GM12878 (cell line): ENCODE results near the gene CD34. TPM values are rescaled to one million over a fixed set of nuclear protein-coding genes. Genes with fewer than 3 reads are reported as not detected.

Experiments
- ATAC-seq: fragments of 200-7000 bp; cut with Tn5 transposase; 3 replicates; pipeline ENCODE4 v1.9.1; 2020; ENCODE audit warnings: mild to moderate bottlenecking, moderate library complexity
- BruUV-seq: library from RNA; stranded (reverse); fragments of 400-500 nt; replicated peaks from 2 replicates; lab custom pipeline; 2021; lab: Mats Ljungman, UMichigan
- CTCF ChIA-PET: fragments of 300-600 bp; sonication (Branson Sonifier 250); formaldehyde crosslinking; extraction: SDS; loops from one replicate; lab custom pipeline; 2021; ENCODE audit warnings: inconsistent platforms; lab: Yijun Ruan, JAX
- POLR2A ChIA-PET: fragments of 350-600 bp; formaldehyde crosslinking; extraction: SDS; loops from one replicate; lab custom pipeline; 2021; ENCODE audit warnings: inconsistent platforms; lab: Charles Lee
- RAD21 ChIA-PET: fragments of 300-600 bp; sonication (Branson Sonifier 250); formaldehyde crosslinking; loops from one replicate; lab custom pipeline; 2023; ENCODE audit warnings: antibody characterized with exemption; ENCODE audit not compliant: unreplicated experiment; lab: Charles Lee
- SMC1A ChIA-PET: fragments of 300-600 bp; sonication (Branson Sonifier 250); formaldehyde crosslinking; loops from one replicate; lab custom pipeline; 2023; ENCODE audit not compliant: unreplicated experiment, uncharacterized antibody; lab: Charles Lee
- DNase-seq: peaks from one replicate; pipeline ENCODE4 v3.0.0-alpha.2; 2011; ENCODE audit warnings: low read depth, low spot score
- FAIRE-seq: peaks from 3 replicates; lab custom pipeline; 2011; peaks lifted over from hg19 to GRCh38; lab: Jason Lieb, UNC
- H2AFZ ChIP-seq: 2 replicates; pipeline ENCODE4 v1.6.0; 2011; ENCODE audit warnings: low read depth, low read length, control low read depth; ENCODE audit not compliant: control insufficient read depth
- H3K27ac ChIP-seq: 2 replicates; pipeline ENCODE4 v1.5.1; 2011; ENCODE audit warnings: control low read depth; ENCODE audit not compliant: control insufficient read depth, insufficient read depth
- H3K27me3 ChIP-seq, 2 experiments: replicated peaks in 1 of 2; 2 replicates each; pipeline versions ENCODE4 v1.6.0 to v1.6.1; 2011; ENCODE audit warnings: low read length in 1 of 2; ENCODE audit not compliant: control insufficient read depth in 2 of 2, insufficient read depth in 2 of 2
- H3K36me3 ChIP-seq, 2 experiments: 2 replicates each; pipeline ENCODE4 v1.5.1; 2011; ENCODE audit warnings: low read length in 1 of 2; ENCODE audit not compliant: control insufficient read depth in 2 of 2, insufficient read depth in 2 of 2
- H3K4me1 ChIP-seq: 2 replicates; pipeline ENCODE4 v1.6.1; 2011; ENCODE audit warnings: mild to moderate bottlenecking, low read length, moderate library complexity, mixed read lengths; ENCODE audit not compliant: control insufficient read depth, insufficient read depth
- H3K4me2 ChIP-seq: 2 replicates; pipeline ENCODE4 v1.6.0; 2011; ENCODE audit warnings: control low read depth; ENCODE audit not compliant: control insufficient read depth, insufficient read depth
- H3K4me3 ChIP-seq: fragments of 200-600 bp; sonication (generic); 2 replicates; pipeline ENCODE4 v1.5.1; 2016
- H3K79me2 ChIP-seq: 2 replicates; pipeline ENCODE4 v1.6.0; 2011; ENCODE audit warnings: low read length; ENCODE audit not compliant: control insufficient read depth, insufficient read depth
- H3K9ac ChIP-seq: 2 replicates; pipeline ENCODE4 v1.8.0; 2011; ENCODE audit warnings: low read length, control low read depth, mixed read lengths; ENCODE audit not compliant: control insufficient read depth, insufficient read depth
- H3K9me3 ChIP-seq: replicated peaks from 3 replicates; pipeline ENCODE4 v1.5.1; 2011; ENCODE audit warnings: mild to moderate bottlenecking, low read length; ENCODE audit not compliant: control insufficient read depth, insufficient read depth
- H4K20me1 ChIP-seq: 2 replicates; pipeline ENCODE4 v1.6.0; 2011; ENCODE audit not compliant: control insufficient read depth, insufficient read depth
- CBX5 ChIP-seq: sonication (generic); IDR thresholded peaks from 2 replicates; pipeline ENCODE4 v1.6.1; 2016; ENCODE audit warnings: low read depth, moderate library complexity, mild to moderate bottlenecking, inconsistent platforms
- CHD2 ChIP-seq: IDR thresholded peaks from 2 replicates; pipeline ENCODE4 v1.6.1; 2011; ENCODE audit warnings: low read depth, low read length, improper control_type of control experiment, borderline replicate concordance
- EGR1 ChIP-seq, 2 experiments: IDR thresholded peaks; 1 replicate in 1 of 2; 2 replicates in 1 of 2; pipeline ENCODE4 v1.6.1; 2011 to 2012; ENCODE audit warnings: low read depth in 2 of 2, low read length in 2 of 2, borderline replicate concordance in 1 of 2, mild to moderate bottlenecking in 1 of 2, moderate library complexity in 1 of 2
- FOXK2 ChIP-seq: fragments of 450-650 bp; IDR thresholded peaks from 2 replicates; pipeline ENCODE4 v1.6.1; 2017; ENCODE audit warnings: mild to moderate bottlenecking, moderate library complexity
- HDAC6 ChIP-seq: fragments of 200-600 bp; sonication (generic); IDR thresholded peaks from one replicate; pipeline ENCODE4 v1.8.0; 2017; ENCODE audit warnings: antibody characterized with exemption; ENCODE audit not compliant: unreplicated experiment
- IRF4 ChIP-seq: IDR thresholded peaks from 2 replicates; pipeline ENCODE4 v1.6.1; 2011; ENCODE audit warnings: low read depth, low read length
- MEF2A ChIP-seq: IDR thresholded peaks from 2 replicates; pipeline ENCODE4 v1.6.1; 2011; ENCODE audit warnings: low read depth, mild to moderate bottlenecking, low read length, moderate library complexity; ENCODE audit not compliant: insufficient read depth
- NFYB ChIP-seq: IDR thresholded peaks from 2 replicates; pipeline ENCODE4 v1.6.1; 2011; ENCODE audit warnings: low read depth, mild to moderate bottlenecking, low read length, improper control_type of control experiment, moderate library complexity; ENCODE audit not compliant: insufficient read depth
- NR2C1 ChIP-seq: fragments of 450-650 bp; IDR thresholded peaks from 2 replicates; pipeline ENCODE4 v1.6.1; 2017; ENCODE audit warnings: antibody characterized with exemption, mild to moderate bottlenecking, moderate library complexity
- SMAD5 ChIP-seq: IDR thresholded peaks from 2 replicates; pipeline ENCODE4 v1.6.1; 2016; ENCODE audit warnings: antibody characterized with exemption, low read depth
- STAT1 ChIP-seq: fragments of 450-650 bp; conservative IDR thresholded peaks from 2 replicates; pipeline ENCODE4 v1.6.1; 2014; ENCODE audit warnings: antibody characterized with exemption, mild to moderate bottlenecking
- TARDBP ChIP-seq: IDR thresholded peaks from 2 replicates; pipeline ENCODE4 v1.6.1; 2016; ENCODE audit warnings: borderline replicate concordance
- YY1 ChIP-seq: IDR thresholded peaks from 2 replicates; pipeline ENCODE4 v1.6.1; 2011; ENCODE audit warnings: low read depth, mild to moderate bottlenecking, low read length
- WGBS: methylation state at CpG from one replicate; pipeline ENCODE4 v1.1.6; 2016; ENCODE audit warnings: low lambda C conversion rate; ENCODE audit not compliant: insufficient replicate concordance, insufficient coverage; ENCODE audit errors: missing lambda C conversion rate; 5-methylcytosine and 5-hydroxymethylcytosine counted together
- in situ Hi-C: fragments of 300-500 bp; cut with MboI; formaldehyde crosslinking; loops from 9 replicates; pipeline ENCODE4 v1.14.3; 2018; ENCODE audit warnings: mixed read lengths
- intact Hi-C: fragments of 100-400 bp; cut with micrococcal nuclease; formaldehyde crosslinking; loops from one replicate; pipeline ENCODE4 v1.14.2; 2022; ENCODE audit not compliant: unreplicated experiment
- polyA plus RNA-seq, 11 experiments: library from polyadenylated mRNA; depleted of rRNA in 4 of 11; unstranded in 6 of 11; stranded (reverse) in 5 of 11; fragments of >200 nt; fragmentation: Nextera tagmentation in 4 of 11; fragmentation: Illumina TruSeq in 1 of 11; extraction: Ambion mirVana in 4 of 11; extraction: Trizol in 1 of 11; gene quantifications; 1 replicate in 1 of 11; 2 replicates in 10 of 11; pipeline versions ENCODE4 v1.2.1 to v1.2.3, GENCODE V29; 2011 to 2016; ENCODE audit warnings: inconsistent platforms in 2 of 11, missing spikeins in 2 of 11, low read depth in 1 of 11
- total RNA-seq, 4 experiments: library from RNA; depleted of rRNA in 3 of 4; stranded (reverse); fragments of >200 nt in 3 of 4; fragmentation: Illumina TruSeq in 1 of 4; extraction: Trizol in 1 of 4; gene quantifications; 2 replicates each; pipeline versions ENCODE4 v1.2.1 to v1.2.3, GENCODE V29; 2013 to 2021
- TF ChIP-seq, protein P1 (sequence below): fragments of 450-650 bp; IDR thresholded peaks from 2 replicates; pipeline ENCODE4 v1.6.1; 2018; ENCODE audit warnings: mild to moderate bottlenecking, low read depth, moderate library complexity; ENCODE audit not compliant: partially characterized antibody
- TF ChIP-seq, protein P2 (sequence below): IDR thresholded peaks from 2 replicates; pipeline ENCODE4 v1.6.1; 2012; ENCODE audit warnings: low read depth, low read length, improper control_type of control experiment
- TF ChIP-seq, protein P3 (sequence below): IDR thresholded peaks from 2 replicates; pipeline ENCODE4 v1.6.1; 2011; ENCODE audit warnings: borderline replicate concordance, low read depth, mild to moderate bottlenecking, moderate library complexity, mixed read lengths, low read length; ENCODE audit not compliant: insufficient read depth; ENCODE audit errors: extremely low read length
- TF ChIP-seq, protein P4 (sequence below): fragments of 450-650 bp; IDR thresholded peaks from 2 replicates; pipeline ENCODE4 v1.6.1; 2017; ENCODE audit warnings: mild to moderate bottlenecking, low read depth, inconsistent platforms; ENCODE audit not compliant: poor library complexity, severe bottlenecking

The CD34 gene
- total and polyA plus RNA-seq, 10 of the 15 experiments (the other 5 are each of a cell fraction or from before 2014, with no cell fraction given): under 0.01 to 0.08 (median 0.02) TPM; not detected in 6

DNA sequence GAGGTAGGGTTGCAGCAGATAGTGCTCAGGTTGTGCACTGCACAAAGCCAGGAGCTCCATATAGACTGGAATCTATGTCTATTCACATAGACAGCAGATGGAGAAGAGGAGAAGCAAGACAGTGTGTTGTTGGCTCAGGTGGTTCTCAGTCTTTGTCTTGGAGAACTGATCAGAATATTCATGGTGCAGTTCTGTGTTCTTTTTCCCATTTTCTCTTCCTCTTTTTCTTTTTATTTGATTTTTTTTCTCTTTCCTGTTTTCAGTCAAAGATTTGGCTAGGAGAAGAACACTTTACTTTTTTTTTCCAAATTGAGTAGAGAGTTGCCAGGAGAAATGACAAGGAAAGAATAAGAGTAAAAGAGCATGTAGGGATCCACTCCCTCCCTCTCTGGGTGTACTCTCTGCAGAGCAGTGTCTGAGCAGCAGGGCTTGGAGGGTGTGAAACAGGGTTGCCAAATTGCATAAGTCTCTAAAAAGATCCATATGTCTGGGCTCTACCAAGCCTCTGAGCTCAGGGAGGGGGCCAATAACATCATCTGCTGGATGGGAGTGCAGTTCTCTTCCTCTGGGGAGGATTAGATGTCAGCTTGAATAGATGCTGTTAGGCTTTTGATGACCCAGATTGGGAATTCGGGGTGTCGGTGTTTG lies 8.7 kb upstream of the CD34 start:
- intact Hi-C loops (no loop called here), in situ Hi-C loops (no loop called here)
- H3K4me1 ChIP-seq: no peaks in the 10 kb centered on the region
- no peak overlapping the region for H3K27ac ChIP-seq
- ChIA-PET RAD21 (interaction anchor here (1.0 to 1.3 kb wide), 2 partner anchors 43 to 78 kb away, joined by 3 to 4 read pairs; no protein-coding TSS in a partner anchor), SMC1A (interaction anchor here (1.3 to 2.6 kb wide), 2 partner anchors 22 kb away, joined by 4 to 7 read pairs; no protein-coding TSS in a partner anchor), CTCF (interaction anchor here (0.8 to 1.2 kb wide), 4 partner anchors 12 to 37 kb away, joined by 3 to 7 read pairs (median 3); no protein-coding TSS in a partner anchor), POLR2A (no interaction called here)
- BruUV-seq: no TSS peak
- FAIRE-seq (peak; percentile 64), DNase-seq (no peak), ATAC-seq (no peak)
- H3K9ac ChIP-seq: no peak overlapping the region
- WGBS: 65% methylated on average over 2 of the region's 2 CpGs
- no peak overlapping the region for H2AFZ ChIP-seq
- H3K9me3 ChIP-seq: no peaks in the 10 kb centered on the region
- H3K79me2 ChIP-seq: no peaks in the 10 kb centered on the region
- no peak overlapping the region for H3K4me3 ChIP-seq
- H3K4me2 ChIP-seq: no peak overlapping the region
- no peaks in the 10 kb centered on the region for H4K20me1 ChIP-seq
- H3K27me3 ChIP-seq: peaks cover 0 to 9% of the 10 kb centered on the region in 2 experiments
- no peaks in the 10 kb centered on the region for H3K36me3 ChIP-seq
- no peak for TF ChIP-seq TARDBP
- no peak for TF ChIP-seq HDAC6
- no peak for TF ChIP-seq STAT1
- no peak for TF ChIP-seq IRF4
- no peak for TF ChIP-seq SMAD5
- no peak for TF ChIP-seq NR2C1
- TF ChIP-seq, protein P1, sequence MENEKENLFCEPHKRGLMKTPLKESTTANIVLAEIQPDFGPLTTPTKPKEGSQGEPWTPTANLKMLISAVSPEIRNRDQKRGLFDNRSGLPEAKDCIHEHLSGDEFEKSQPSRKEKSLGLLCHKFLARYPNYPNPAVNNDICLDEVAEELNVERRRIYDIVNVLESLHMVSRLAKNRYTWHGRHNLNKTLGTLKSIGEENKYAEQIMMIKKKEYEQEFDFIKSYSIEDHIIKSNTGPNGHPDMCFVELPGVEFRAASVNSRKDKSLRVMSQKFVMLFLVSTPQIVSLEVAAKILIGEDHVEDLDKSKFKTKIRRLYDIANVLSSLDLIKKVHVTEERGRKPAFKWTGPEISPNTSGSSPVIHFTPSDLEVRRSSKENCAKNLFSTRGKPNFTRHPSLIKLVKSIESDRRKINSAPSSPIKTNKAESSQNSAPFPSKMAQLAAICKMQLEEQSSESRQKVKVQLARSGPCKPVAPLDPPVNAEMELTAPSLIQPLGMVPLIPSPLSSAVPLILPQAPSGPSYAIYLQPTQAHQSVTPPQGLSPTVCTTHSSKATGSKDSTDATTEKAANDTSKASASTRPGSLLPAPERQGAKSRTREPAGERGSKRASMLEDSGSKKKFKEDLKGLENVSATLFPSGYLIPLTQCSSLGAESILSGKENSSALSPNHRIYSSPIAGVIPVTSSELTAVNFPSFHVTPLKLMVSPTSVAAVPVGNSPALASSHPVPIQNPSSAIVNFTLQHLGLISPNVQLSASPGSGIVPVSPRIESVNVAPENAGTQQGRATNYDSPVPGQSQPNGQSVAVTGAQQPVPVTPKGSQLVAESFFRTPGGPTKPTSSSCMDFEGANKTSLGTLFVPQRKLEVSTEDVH: no peak
- TF ChIP-seq MEF2A: no peak
- no peak for TF ChIP-seq FOXK2
- no peak for TF ChIP-seq NFYB
- no peak for TF ChIP-seq CBX5
- TF ChIP-seq, protein P2, sequence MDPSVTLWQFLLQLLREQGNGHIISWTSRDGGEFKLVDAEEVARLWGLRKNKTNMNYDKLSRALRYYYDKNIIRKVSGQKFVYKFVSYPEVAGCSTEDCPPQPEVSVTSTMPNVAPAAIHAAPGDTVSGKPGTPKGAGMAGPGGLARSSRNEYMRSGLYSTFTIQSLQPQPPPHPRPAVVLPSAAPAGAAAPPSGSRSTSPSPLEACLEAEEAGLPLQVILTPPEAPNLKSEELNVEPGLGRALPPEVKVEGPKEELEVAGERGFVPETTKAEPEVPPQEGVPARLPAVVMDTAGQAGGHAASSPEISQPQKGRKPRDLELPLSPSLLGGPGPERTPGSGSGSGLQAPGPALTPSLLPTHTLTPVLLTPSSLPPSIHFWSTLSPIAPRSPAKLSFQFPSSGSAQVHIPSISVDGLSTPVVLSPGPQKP: no peak
- TF ChIP-seq, protein P3, sequence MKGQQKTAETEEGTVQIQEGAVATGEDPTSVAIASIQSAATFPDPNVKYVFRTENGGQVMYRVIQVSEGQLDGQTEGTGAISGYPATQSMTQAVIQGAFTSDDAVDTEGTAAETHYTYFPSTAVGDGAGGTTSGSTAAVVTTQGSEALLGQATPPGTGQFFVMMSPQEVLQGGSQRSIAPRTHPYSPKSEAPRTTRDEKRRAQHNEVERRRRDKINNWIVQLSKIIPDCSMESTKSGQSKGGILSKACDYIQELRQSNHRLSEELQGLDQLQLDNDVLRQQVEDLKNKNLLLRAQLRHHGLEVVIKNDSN: no peak
- no peak for TF ChIP-seq CHD2
- no peak for TF ChIP-seq YY1
- TF ChIP-seq, protein P4, sequence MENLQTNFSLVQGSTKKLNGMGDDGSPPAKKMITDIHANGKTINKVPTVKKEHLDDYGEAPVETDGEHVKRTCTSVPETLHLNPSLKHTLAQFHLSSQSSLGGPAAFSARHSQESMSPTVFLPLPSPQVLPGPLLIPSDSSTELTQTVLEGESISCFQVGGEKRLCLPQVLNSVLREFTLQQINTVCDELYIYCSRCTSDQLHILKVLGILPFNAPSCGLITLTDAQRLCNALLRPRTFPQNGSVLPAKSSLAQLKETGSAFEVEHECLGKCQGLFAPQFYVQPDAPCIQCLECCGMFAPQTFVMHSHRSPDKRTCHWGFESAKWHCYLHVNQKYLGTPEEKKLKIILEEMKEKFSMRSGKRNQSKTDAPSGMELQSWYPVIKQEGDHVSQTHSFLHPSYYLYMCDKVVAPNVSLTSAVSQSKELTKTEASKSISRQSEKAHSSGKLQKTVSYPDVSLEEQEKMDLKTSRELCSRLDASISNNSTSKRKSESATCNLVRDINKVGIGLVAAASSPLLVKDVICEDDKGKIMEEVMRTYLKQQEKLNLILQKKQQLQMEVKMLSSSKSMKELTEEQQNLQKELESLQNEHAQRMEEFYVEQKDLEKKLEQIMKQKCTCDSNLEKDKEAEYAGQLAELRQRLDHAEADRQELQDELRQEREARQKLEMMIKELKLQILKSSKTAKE: no peak
- TF ChIP-seq EGR1 (IDR thresholded peaks at IDR 0.05; ENCODE audit: borderline replicate concordance in 1 of 2, low read depth in 2 of 2, low read length in 2 of 2): no peak
